Heart right ventricle (tissue), 16 donors: Measurements from ENCODE around the gene PSPC1. TPM values are rescaled to one million over a fixed set of nuclear protein-coding genes. Genes with fewer than 3 reads are reported as not detected.
"Not testable (repeated sequence)": the region's sequence is repeated elsewhere in the genome, so short reads cannot be mapped to it uniquely, and the experiment has no call there.

Experiments
- ATAC-seq, 8 donors: fragments of 200-7000 bp; cut with Tn5 transposase; one replicate each; pipeline ENCODE4 v1.9.1; 2020; ENCODE audit warnings: mild to moderate bottlenecking in 8 of 8, moderate library complexity in 8 of 8, moderate number of reproducible peaks in 1 of 8
- DNase-seq, 2 donors: peaks; one replicate each; pipeline ENCODE4 v3.0.0-alpha.2; 2020
- H3K27ac ChIP-seq, 10 donors: fragments of 200-600 bp; sonication (generic) in 2 of 10; one replicate each; pipeline versions ENCODE4 v1.5.0 to v1.8.0; 2020 to 2022; ENCODE audit warnings: mild to moderate bottlenecking in 3 of 10
- H3K27me3 ChIP-seq, 7 donors: fragments of 200-600 bp; one replicate each; pipeline ENCODE4 v1.8.0; 2021 to 2022; ENCODE audit warnings: mild to moderate bottlenecking in 2 of 7
- H3K36me3 ChIP-seq, 9 donors: fragments of 200-600 bp; sonication (generic) in 1 of 9; one replicate each; pipeline versions ENCODE4 v1.5.0 to v1.8.0; 2020 to 2022; ENCODE audit warnings: mild to moderate bottlenecking in 2 of 9
- H3K4me1 ChIP-seq, 9 donors: fragments of 200-600 bp; sonication (generic) in 1 of 9; one replicate each; pipeline versions ENCODE4 v1.5.0 to v1.8.0; 2020 to 2022; ENCODE audit warnings: mild to moderate bottlenecking in 4 of 9
- H3K4me3 ChIP-seq, 10 donors: fragments of 200-600 bp; sonication (generic) in 2 of 10; one replicate each; pipeline versions ENCODE4 v1.5.0 to v1.8.0; 2020 to 2022; ENCODE audit warnings: mild to moderate bottlenecking in 7 of 10, moderate library complexity in 2 of 10
- H3K9me3 ChIP-seq, 11 donors: fragments of 200-600 bp in 10 of 11; sonication (generic) in 2 of 11; one replicate each; pipeline versions ENCODE4 v1.5.0 to v1.8.0; 2013 to 2022; ENCODE audit warnings: mild to moderate bottlenecking in 2 of 11, control low read depth in 1 of 11, moderate library complexity in 1 of 11
- CTCF ChIP-seq, 9 donors: fragments of 200-600 bp; sonication (generic) in 2 of 9; IDR thresholded peaks; one replicate each; pipeline versions ENCODE4 v1.5.0 to v1.8.0; 2021 to 2022; ENCODE audit warnings: antibody characterized with exemption in 9 of 9, mild to moderate bottlenecking in 5 of 9, moderate library complexity in 1 of 9
- WGBS, 2 donors: extraction: QIAGEN DNeasy Blood & Tissue Kit; methylation state at CpG; one replicate each; pipeline ENCODE4 v1.1.7; 2013; ENCODE audit warnings: inconsistent platforms in 1 of 2; 5-methylcytosine and 5-hydroxymethylcytosine counted together
- intact Hi-C, 10 donors: fragments of 100-400 bp; cut with DNase I; formaldehyde crosslinking; loops; one replicate each; pipeline versions ENCODE4 v1.11.1 to v1.14.2; 2022
- polyA plus RNA-seq, 2 donors: library from polyadenylated mRNA; stranded (reverse); fragments of 200-250 nt; gene quantifications; one replicate each; pipeline ENCODE4 v1.2.3, GENCODE V29; 2013
- total RNA-seq, 10 donors: library from RNA; stranded (reverse); fragmentation: NEBNext Ultra II Directional in 3 of 10; extraction: Animal tissue kit (Norgen Biotek cat#: 25700) in 3 of 10; gene quantifications; one replicate each; pipeline versions ENCODE4 v1.2.1 to v1.2.4, GENCODE V29; 2021 to 2023
- donor health status: Arrhythmogenic right ventricular cardiomyopathy.
- donor health status: ischemic (EF 13 %, LVEDD 7.1; RV severe dilation, severe dysfunction).
- donor health status: healthy with polysubstance abuse.
- donor health status: DM: no; HTN: yes; CAD: no.
- donor health status: DM: no; HTN: no; CAD: no.
- donor health status: ischemic (EF 25% LVEDD 6.9; RV normal size, moderate dysfunction).
- donor health status: ischemic (EF 25% LVEDD 5.7; RV mildly dilated, moderate dysfunction).
- donor health status: healthy.
- donor health status: DM: yes; HTN: yes; CAD: no.
- donor health status: Ischemic cardiomyopathy.
- donor health status: ischemic (EF 35%, LVEDD 5.7; RV mildly dilated, moderate dysfunction).
- donor health status: nonischemic (EF 11% LVEDD 7.7; RV severe dilation, severe dysfunction).
- donor health status: DM: yes; HTN: yes; CAD: no.
- donor health status: PGD.
- donor health status: ischemic (EF 29% LVEDD 5.4; RV normal size, mild dysfunction).
- donor health status: nonischemic (EF 23%, LVEDD 6.1; RV moderate dilation, normal function).

Gene PSPC1
- total and polyA plus RNA-seq, 12 donors: 20.7 to 34.0 (median 25.6) TPM

DNA sequence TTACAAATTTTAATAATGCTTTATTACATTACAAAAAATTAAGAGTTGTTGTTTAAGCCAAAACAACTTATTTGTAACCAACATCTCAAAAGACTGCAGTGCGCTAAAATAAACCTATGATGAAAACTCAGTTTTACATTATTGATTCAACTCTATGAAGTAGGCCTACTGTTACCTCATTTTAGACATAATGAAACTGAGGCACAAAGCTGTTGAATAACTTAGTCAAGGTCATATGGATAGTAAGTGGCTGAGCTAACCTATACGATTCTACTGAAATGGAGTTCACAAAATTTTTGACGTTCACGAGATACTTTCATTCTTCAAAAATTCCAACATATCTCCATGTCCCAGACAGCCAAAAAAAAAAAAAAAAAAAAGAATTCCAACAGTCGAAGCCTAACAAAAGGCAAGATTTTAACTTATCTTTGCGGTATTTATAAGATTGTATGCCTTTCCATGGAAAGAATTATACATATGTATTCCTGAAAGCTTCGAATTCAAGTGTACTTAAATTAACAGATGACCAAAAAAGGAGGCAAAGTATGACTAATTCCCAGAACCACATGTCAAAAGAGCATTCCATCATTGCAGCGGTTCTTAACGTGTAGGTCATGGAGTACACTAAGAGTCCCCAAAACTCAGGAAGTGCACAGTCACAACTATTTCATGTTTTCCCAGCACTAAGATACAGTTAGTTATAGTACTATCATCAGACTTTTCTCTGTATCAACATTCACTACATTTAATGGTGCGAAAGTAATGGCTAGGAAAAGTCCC lies 69.4 kb downstream of the PSPC1 start:
- Histone ChIP-seq H3K27ac (no peak overlapping the region), H3K36me3 (peaks cover 0 to 42% (median 0%) of the 10 kb centered on the region in 9 donors), H3K27me3 (no peaks in the 10 kb centered on the region), H3K4me1 (peaks cover 0 to 6% (median 0%) of the 10 kb centered on the region in 9 donors), H3K4me3 (no peak overlapping the region), H3K9me3 (no peaks in the 10 kb centered on the region)
- 71 to 76% methylated on average over 10 of the region's 10 CpGs for WGBS, 2 donors
- no peak for ATAC-seq
- no peak for DNase-seq
- TF ChIP-seq CTCF (IDR thresholded peaks at IDR 0.05): no peak
- intact Hi-C loops: no loop called here

GRCh38 chr13:19709782-19710181 lies 73.0 kb downstream of the PSPC1 start:
- H3K4me3 ChIP-seq, H3K9me3 ChIP-seq, ATAC-seq, H3K27ac ChIP-seq, DNase-seq, intact Hi-C loops, H3K27me3 ChIP-seq, H3K4me1 ChIP-seq: not testable (repeated sequence)
- H3K36me3 ChIP-seq: peaks cover 0 to 23% (median 0%) of the 10 kb centered on the region in 9 donors

DNA sequence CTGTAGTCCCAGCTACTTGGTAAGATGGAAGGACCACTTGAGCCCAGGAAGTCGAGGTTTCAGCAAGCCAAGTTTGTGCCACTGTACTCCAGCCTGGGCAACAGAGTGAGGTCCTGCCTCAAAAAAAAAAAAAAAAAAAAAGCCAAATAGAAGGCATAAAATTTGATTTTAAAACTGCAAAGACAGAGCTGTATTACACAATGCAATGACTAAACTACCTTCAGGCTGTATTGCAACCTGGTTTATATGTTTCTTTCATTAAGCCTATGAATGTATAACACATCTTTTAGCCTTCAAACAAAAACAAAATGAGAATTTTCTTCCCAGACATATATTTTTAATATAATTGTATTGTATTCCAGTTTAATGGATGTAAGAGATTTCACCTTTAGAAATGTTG lies 73.7 kb downstream of the PSPC1 start:
- H3K27ac ChIP-seq, intact Hi-C loops, DNase-seq, H3K4me3 ChIP-seq, ATAC-seq, H3K9me3 ChIP-seq, H3K4me1 ChIP-seq, H3K27me3 ChIP-seq: not testable (repeated sequence)
- 95 to 97% methylated on average over 1 of the region's 1 CpG for WGBS, 2 donors
- peaks cover 0 to 20% (median 0%) of the 10 kb centered on the region in 9 donors for H3K36me3 ChIP-seq

DNA sequence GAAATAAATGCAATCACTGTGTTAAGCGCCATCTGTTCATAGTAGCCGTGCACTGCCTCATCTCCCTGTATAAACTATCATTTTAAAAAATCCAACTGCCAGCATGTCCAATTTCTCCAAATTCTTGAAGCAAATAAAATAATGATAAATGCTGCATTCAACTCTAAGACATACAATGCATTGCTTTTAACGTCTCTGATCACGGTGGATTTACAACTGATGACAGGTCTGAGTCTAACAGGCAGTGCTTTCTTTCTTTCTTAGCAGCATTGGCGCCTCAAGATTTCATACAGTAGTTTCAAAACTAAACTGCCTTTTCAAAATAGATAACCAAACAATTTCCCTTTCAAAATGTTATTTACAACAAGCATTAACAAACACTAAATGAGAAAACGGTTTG lies 78.5 kb downstream of the PSPC1 start:
- DNase-seq, ATAC-seq, H3K27ac ChIP-seq, H3K4me3 ChIP-seq, H3K4me1 ChIP-seq, intact Hi-C loops, H3K9me3 ChIP-seq, H3K27me3 ChIP-seq: not testable (repeated sequence)
- 81 to 82% methylated on average over 6 of the region's 6 CpGs for WGBS, 2 donors
- peaks cover 0 to 31% (median 0%) of the 10 kb centered on the region in 9 donors for H3K36me3 ChIP-seq

DNA sequence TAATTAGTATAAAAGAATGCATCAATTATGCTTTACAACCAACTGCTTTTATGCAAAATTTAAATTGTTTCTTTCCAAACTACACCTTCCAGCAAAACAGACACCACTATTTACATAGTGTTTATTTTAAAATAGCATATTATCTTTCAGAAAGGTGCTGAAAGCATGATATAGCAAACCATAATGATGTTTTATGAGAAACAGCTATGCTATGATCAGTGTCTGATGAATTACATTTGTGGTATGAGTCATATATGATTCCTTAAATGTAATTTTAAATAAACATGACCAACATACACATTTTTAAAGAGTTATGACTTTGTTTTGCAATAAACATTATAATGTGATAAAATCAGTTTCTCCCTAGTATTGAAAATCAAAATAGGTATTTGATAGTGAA lies 81.1 kb downstream of the PSPC1 start:
- DNase-seq, H3K27me3 ChIP-seq, H3K27ac ChIP-seq, H3K4me1 ChIP-seq, ATAC-seq, intact Hi-C loops, H3K4me3 ChIP-seq, H3K9me3 ChIP-seq: not testable (repeated sequence)
- peaks cover 0 to 39% (median 0%) of the 10 kb centered on the region in 9 donors for H3K36me3 ChIP-seq

DNA sequence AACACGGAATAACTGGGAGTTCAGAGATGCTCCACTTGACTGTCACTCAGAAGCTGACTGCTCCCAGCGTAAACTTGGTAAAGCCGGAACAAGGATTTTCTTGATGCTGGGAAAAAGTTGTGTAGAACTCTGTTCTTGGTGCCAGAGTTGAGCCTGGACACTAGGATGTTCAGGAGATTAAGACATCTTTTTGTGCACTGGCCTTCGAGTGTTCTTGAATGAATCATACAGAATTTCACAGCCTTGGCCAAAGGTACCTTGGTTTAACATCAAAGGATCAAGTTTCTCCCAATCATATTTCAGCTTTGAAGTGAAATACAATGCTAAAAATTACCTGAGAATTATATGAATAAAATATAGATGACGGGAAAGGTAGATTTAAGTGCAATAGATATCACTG lies 81.8 kb downstream of the PSPC1 start:
- DNase-seq, intact Hi-C loops, H3K4me3 ChIP-seq, H3K4me1 ChIP-seq, ATAC-seq, H3K9me3 ChIP-seq, H3K27me3 ChIP-seq, H3K27ac ChIP-seq: not testable (repeated sequence)
- H3K36me3 ChIP-seq: peaks cover 0 to 39% (median 0%) of the 10 kb centered on the region in 9 donors
- WGBS, 2 donors: 82 to 91% methylated on average over 3 of the region's 5 CpGs

- 67 to 78% methylated on average over 3 of the region's 3 CpGs for WGBS, 2 donors
- H3K4me1 ChIP-seq: peaks cover 0 to 5% (median 0%) of the 10 kb centered on the region in 9 donors
- no peak for ATAC-seq
- no peak overlapping the region for H3K4me3 ChIP-seq
- no peaks in the 10 kb centered on the region for H3K9me3 ChIP-seq
- no peak for DNase-seq
- H3K36me3 ChIP-seq: peaks cover 0 to 41% (median 0%) of the 10 kb centered on the region in 9 donors
- H3K27me3 ChIP-seq: no peaks in the 10 kb centered on the region
- H3K27ac ChIP-seq: no peak overlapping the region
- intact Hi-C loops: no loop called here
- no peak for TF ChIP-seq CTCF (IDR thresholded peaks at IDR 0.05)
Observed at GRCh38 chr13:19695829-19696228, 86.9 kb downstream of the PSPC1 start.
